GM12878 (cell line): ENCODE results near the gene RPL10L. TPM values are rescaled to one million over a fixed set of nuclear protein-coding genes. Genes with fewer than 3 reads are reported as not detected.

Source experiments
- ATAC-seq: fragments of 200-7000 bp; cut with Tn5 transposase; 3 replicates; pipeline ENCODE4 v1.9.1; 2020; ENCODE audit warnings: mild to moderate bottlenecking, moderate library complexity
- BruUV-seq: library from RNA; stranded (reverse); fragments of 400-500 nt; replicated peaks from 2 replicates; lab custom pipeline; 2021; lab: Mats Ljungman, UMichigan
- CTCF ChIA-PET: fragments of 300-600 bp; sonication (Branson Sonifier 250); formaldehyde crosslinking; extraction: SDS; loops from one replicate; lab custom pipeline; 2021; ENCODE audit warnings: inconsistent platforms; lab: Yijun Ruan, JAX
- POLR2A ChIA-PET: fragments of 350-600 bp; formaldehyde crosslinking; extraction: SDS; loops from one replicate; lab custom pipeline; 2021; ENCODE audit warnings: inconsistent platforms; lab: Charles Lee
- RAD21 ChIA-PET: fragments of 300-600 bp; sonication (Branson Sonifier 250); formaldehyde crosslinking; loops from one replicate; lab custom pipeline; 2023; ENCODE audit warnings: antibody characterized with exemption; ENCODE audit not compliant: unreplicated experiment; lab: Charles Lee
- SMC1A ChIA-PET: fragments of 300-600 bp; sonication (Branson Sonifier 250); formaldehyde crosslinking; loops from one replicate; lab custom pipeline; 2023; ENCODE audit not compliant: unreplicated experiment, uncharacterized antibody; lab: Charles Lee
- DNase-seq: peaks from one replicate; pipeline ENCODE4 v3.0.0-alpha.2; 2011; ENCODE audit warnings: low read depth, low spot score
- FAIRE-seq: peaks from 3 replicates; lab custom pipeline; 2011; peaks lifted over from hg19 to GRCh38; lab: Jason Lieb, UNC
- H2AFZ ChIP-seq: 2 replicates; pipeline ENCODE4 v1.6.0; 2011; ENCODE audit warnings: low read depth, low read length, control low read depth; ENCODE audit not compliant: control insufficient read depth
- H3K27ac ChIP-seq: 2 replicates; pipeline ENCODE4 v1.5.1; 2011; ENCODE audit warnings: control low read depth; ENCODE audit not compliant: control insufficient read depth, insufficient read depth
- H3K27me3 ChIP-seq, 2 experiments: replicated peaks in 1 of 2; 2 replicates each; pipeline versions ENCODE4 v1.6.0 to v1.6.1; 2011; ENCODE audit warnings: low read length in 1 of 2; ENCODE audit not compliant: control insufficient read depth in 2 of 2, insufficient read depth in 2 of 2
- H3K36me3 ChIP-seq, 2 experiments: 2 replicates each; pipeline ENCODE4 v1.5.1; 2011; ENCODE audit warnings: low read length in 1 of 2; ENCODE audit not compliant: control insufficient read depth in 2 of 2, insufficient read depth in 2 of 2
- H3K4me1 ChIP-seq: 2 replicates; pipeline ENCODE4 v1.6.1; 2011; ENCODE audit warnings: mild to moderate bottlenecking, low read length, moderate library complexity, mixed read lengths; ENCODE audit not compliant: control insufficient read depth, insufficient read depth
- H3K4me2 ChIP-seq: 2 replicates; pipeline ENCODE4 v1.6.0; 2011; ENCODE audit warnings: control low read depth; ENCODE audit not compliant: control insufficient read depth, insufficient read depth
- H3K4me3 ChIP-seq: fragments of 200-600 bp; sonication (generic); 2 replicates; pipeline ENCODE4 v1.5.1; 2016
- H3K79me2 ChIP-seq: 2 replicates; pipeline ENCODE4 v1.6.0; 2011; ENCODE audit warnings: low read length; ENCODE audit not compliant: control insufficient read depth, insufficient read depth
- H3K9ac ChIP-seq: 2 replicates; pipeline ENCODE4 v1.8.0; 2011; ENCODE audit warnings: low read length, control low read depth, mixed read lengths; ENCODE audit not compliant: control insufficient read depth, insufficient read depth
- H3K9me3 ChIP-seq: replicated peaks from 3 replicates; pipeline ENCODE4 v1.5.1; 2011; ENCODE audit warnings: mild to moderate bottlenecking, low read length; ENCODE audit not compliant: control insufficient read depth, insufficient read depth
- H4K20me1 ChIP-seq: 2 replicates; pipeline ENCODE4 v1.6.0; 2011; ENCODE audit not compliant: control insufficient read depth, insufficient read depth
- ASH2L ChIP-seq: fragments of 300-600, 200-600 bp; sonication (generic); IDR thresholded peaks from 2 replicates; pipeline ENCODE4 v1.6.1; 2017; ENCODE audit warnings: low read depth, mild to moderate bottlenecking, borderline replicate concordance
- CUX1 ChIP-seq: IDR thresholded peaks from 2 replicates; pipeline ENCODE4 v1.6.1; 2012; ENCODE audit warnings: improper control_type of control experiment, low read depth, low read length; ENCODE audit not compliant: insufficient replicate concordance
- EP300 ChIP-seq, 2 experiments: fragments of 150-350 bp in 1 of 2; IDR thresholded peaks; 2 replicates each; pipeline ENCODE4 v1.6.1; 2011 to 2012; ENCODE audit warnings: low read depth in 2 of 2, low read length in 2 of 2, borderline replicate concordance in 1 of 2, improper control_type of control experiment in 1 of 2, inconsistent platforms in 1 of 2; ENCODE audit not compliant: control insufficient read depth in 1 of 2
- ETV6 ChIP-seq, 2 experiments: fragments of 450-650 bp in 1 of 2; IDR thresholded peaks in 1 of 2; conservative IDR thresholded peaks in 1 of 2; 2 replicates each; pipeline ENCODE4 v1.6.1; 2014; ENCODE audit warnings: antibody characterized with exemption in 1 of 2, borderline replicate concordance in 1 of 2, low read depth in 1 of 2, mild to moderate bottlenecking in 1 of 2, moderate library complexity in 1 of 2
- RBBP5 ChIP-seq: fragments of 200-600 bp; sonication (generic); conservative IDR thresholded peaks from 2 replicates; pipeline ENCODE4 v1.6.1; 2016
- SPI1 ChIP-seq: IDR thresholded peaks from 2 replicates; pipeline ENCODE4 v1.6.1; 2011; ENCODE audit warnings: low read depth, mild to moderate bottlenecking, low read length, moderate library complexity, borderline replicate concordance; ENCODE audit not compliant: insufficient read depth
- USF2 ChIP-seq: IDR thresholded peaks from 2 replicates; pipeline ENCODE4 v1.6.1; 2011; ENCODE audit warnings: low read depth, low read length, improper control_type of control experiment, borderline replicate concordance
- ZSCAN29 ChIP-seq: fragments of 450-650 bp; IDR thresholded peaks from 2 replicates; pipeline ENCODE4 v1.6.1; 2017; ENCODE audit warnings: mild to moderate bottlenecking, moderate library complexity
- WGBS: methylation state at CpG from one replicate; pipeline ENCODE4 v1.1.6; 2016; ENCODE audit warnings: low lambda C conversion rate; ENCODE audit not compliant: insufficient replicate concordance, insufficient coverage; ENCODE audit errors: missing lambda C conversion rate; 5-methylcytosine and 5-hydroxymethylcytosine counted together
- in situ Hi-C: fragments of 300-500 bp; cut with MboI; formaldehyde crosslinking; loops from 9 replicates; pipeline ENCODE4 v1.14.3; 2018; ENCODE audit warnings: mixed read lengths
- intact Hi-C: fragments of 100-400 bp; cut with micrococcal nuclease; formaldehyde crosslinking; loops from one replicate; pipeline ENCODE4 v1.14.2; 2022; ENCODE audit not compliant: unreplicated experiment
- polyA plus RNA-seq, 11 experiments: library from polyadenylated mRNA; depleted of rRNA in 4 of 11; unstranded in 6 of 11; stranded (reverse) in 5 of 11; fragments of >200 nt; fragmentation: Nextera tagmentation in 4 of 11; fragmentation: Illumina TruSeq in 1 of 11; extraction: Ambion mirVana in 4 of 11; extraction: Trizol in 1 of 11; gene quantifications; 1 replicate in 1 of 11; 2 replicates in 10 of 11; pipeline versions ENCODE4 v1.2.1 to v1.2.3, GENCODE V29; 2011 to 2016; ENCODE audit warnings: inconsistent platforms in 2 of 11, missing spikeins in 2 of 11, low read depth in 1 of 11
- total RNA-seq, 4 experiments: library from RNA; depleted of rRNA in 3 of 4; stranded (reverse); fragments of >200 nt in 3 of 4; fragmentation: Illumina TruSeq in 1 of 4; extraction: Trizol in 1 of 4; gene quantifications; 2 replicates each; pipeline versions ENCODE4 v1.2.1 to v1.2.3, GENCODE V29; 2013 to 2021

RPL10L gene
- total and polyA plus RNA-seq, 10 of the 15 experiments (the other 5 are each of a cell fraction or from before 2014, with no cell fraction given), result not detected

GRCh38 chr14:46672128-46672527 is 20.5 kb upstream of the RPL10L start (continued):
- TF ChIP-seq CUX1 (no peak), ZSCAN29 (no peak), RBBP5 (no peak), ASH2L (no peak)

GRCh38 chr14:46663382-46663781 is 11.8 kb upstream of the RPL10L start:
- DNase-seq, result no peak
- Histone ChIP-seq H3K4me2 (no peak overlapping the region), H3K36me3 (no peaks in the 10 kb centered on the region)
- RAD21 ChIA-PET, result no interaction called here
- FAIRE-seq, result no peak
- TF ChIP-seq ETV6 (conservative IDR thresholded peaks at IDR 0.05 in 1 of 2, IDR thresholded peaks at IDR 0.05 in 1 of 2; ENCODE audit: borderline replicate concordance in 1 of 2, low read depth in 1 of 2) (no peak), USF2 (no peak), EP300 (IDR thresholded peaks at IDR 0.05; ENCODE audit: borderline replicate concordance in 1 of 2, control insufficient read depth in 1 of 2, low read depth in 2 of 2, low read length in 2 of 2) (no peak), SPI1 (no peak)
- TF ChIP-seq, all 136 proteins: peak for 0
- CTCF ChIA-PET, result no interaction called here
- H3K9ac ChIP-seq, result no peak overlapping the region
- POLR2A ChIA-PET, result no interaction called here
- H3K27me3 ChIP-seq, result no peaks in the 10 kb centered on the region
- H3K9me3 ChIP-seq, result no peaks in the 10 kb centered on the region
- SMC1A ChIA-PET, result no interaction called here
- ATAC-seq, result no peak
- H3K4me1 ChIP-seq, result no peaks in the 10 kb centered on the region
- H3K4me3 ChIP-seq, result no peak overlapping the region
- H3K79me2 ChIP-seq, result no peaks in the 10 kb centered on the region
- WGBS, result 6% methylated on average over 4 of the region's 4 CpGs
- no TSS peak for BruUV-seq
- in situ Hi-C loops (no loop called here), intact Hi-C loops (no loop called here)
- no peak overlapping the region for H2AFZ ChIP-seq
- H4K20me1 ChIP-seq, result no peaks in the 10 kb centered on the region
- H3K27ac ChIP-seq, result no peak overlapping the region
